OCI-LY3 (cell line): ENCODE results near the gene SSBP2.

Experiments used
- H2AFZ ChIP-seq: fragments of 200-600, 300-600 bp; shearing (Covaris generic); 2 replicates; pipeline ENCODE4 v1.6.0; 2014; ENCODE audit warnings: antibody characterized with exemption, low read depth, low read length
- H3K27ac ChIP-seq: fragments of 200-600, 300-600 bp; sonication (generic); 2 replicates; pipeline ENCODE4 v1.5.1; 2014; ENCODE audit warnings: mild to moderate bottlenecking, low read length, moderate library complexity, mixed read lengths
- H3K27me3 ChIP-seq: fragments of 200-600, 300-600 bp; sonication (generic); 2 replicates; pipeline ENCODE4 v1.6.1; 2014; ENCODE audit warnings: low read depth, low read length, mixed read lengths
- H3K36me3 ChIP-seq: fragments of 200-600, 300-600 bp; sonication (generic); replicated peaks from 2 replicates; pipeline ENCODE3; 2014; ENCODE audit warnings: low read depth, low read length, mixed read lengths
- H3K4me1 ChIP-seq: fragments of 300-600, 200-600 bp; sonication (generic); 2 replicates; pipeline ENCODE4 v1.6.1; 2014; ENCODE audit warnings: low read length, mixed read lengths
- H3K4me2 ChIP-seq: fragments of 200-600, 300-600 bp; sonication (generic); 2 replicates; pipeline ENCODE4 v1.6.1; 2014; ENCODE audit warnings: low read length, mixed read lengths
- H3K4me3 ChIP-seq: fragments of 300-600, 200-600 bp; sonication (generic); 2 replicates; pipeline ENCODE4 v1.5.1; 2014; ENCODE audit warnings: antibody characterized with exemption, mild to moderate bottlenecking, low read length, moderate library complexity
- H3K79me2 ChIP-seq: fragments of 300-600, 200-600 bp; shearing (Covaris generic); 2 replicates; pipeline ENCODE4 v1.6.1; 2014; ENCODE audit warnings: mild to moderate bottlenecking, low read length, mixed read lengths
- H3K9ac ChIP-seq: fragments of 300-600, 200-600 bp; shearing (Covaris generic); 2 replicates; pipeline ENCODE4 v1.6.0; 2014; ENCODE audit warnings: mild to moderate bottlenecking, low read length, moderate library complexity
- H3K9me3 ChIP-seq: fragments of 200-600, 300-600 bp; shearing (Covaris generic); 2 replicates; pipeline ENCODE4 v1.6.1; 2014; ENCODE audit warnings: low read length, mixed read lengths; ENCODE audit not compliant: insufficient read depth
- H4K20me1 ChIP-seq: fragments of 200-600, 300-600 bp; sonication (generic); 2 replicates; pipeline ENCODE4 v1.6.1; 2016; ENCODE audit warnings: low read length, mixed read lengths; ENCODE audit not compliant: insufficient read depth
- EZH2phosphoT487 ChIP-seq: fragments of 200-600 bp; shearing (Covaris generic); IDR thresholded peaks from 2 replicates; pipeline ENCODE4 v1.6.1; 2018; ENCODE audit warnings: antibody characterized with exemption, mixed run types, low read depth
- TF ChIP-seq, protein P1 (sequence below): fragments of 200-600, 300-600 bp; sonication (generic); IDR thresholded peaks from 2 replicates; pipeline ENCODE4 v1.5.1; 2014; ENCODE audit warnings: antibody characterized with exemption, low read length, low read depth

The SSBP2 gene

DNA sequence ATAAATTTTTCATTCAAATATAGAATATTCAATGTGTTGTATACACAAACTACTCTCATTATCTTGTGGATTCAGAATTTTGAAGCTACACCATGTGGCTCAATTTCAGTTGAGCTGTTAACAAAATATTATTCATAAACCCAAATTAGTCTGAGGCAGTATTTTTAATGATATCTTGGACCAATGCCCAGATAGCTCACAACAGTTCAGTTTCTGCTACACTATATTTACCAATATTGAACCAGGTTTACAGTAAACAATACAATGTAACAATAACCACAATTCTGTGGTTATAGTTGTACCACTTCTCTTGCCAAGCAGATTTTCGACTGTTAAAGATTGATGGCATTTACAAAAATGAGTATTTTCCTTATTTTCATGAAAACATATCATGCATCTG, 99.9 kb downstream of the SSBP2 start:
- H3K4me2 ChIP-seq = no peak overlapping the region
- no peak overlapping the region for H3K4me3 ChIP-seq

DNA sequence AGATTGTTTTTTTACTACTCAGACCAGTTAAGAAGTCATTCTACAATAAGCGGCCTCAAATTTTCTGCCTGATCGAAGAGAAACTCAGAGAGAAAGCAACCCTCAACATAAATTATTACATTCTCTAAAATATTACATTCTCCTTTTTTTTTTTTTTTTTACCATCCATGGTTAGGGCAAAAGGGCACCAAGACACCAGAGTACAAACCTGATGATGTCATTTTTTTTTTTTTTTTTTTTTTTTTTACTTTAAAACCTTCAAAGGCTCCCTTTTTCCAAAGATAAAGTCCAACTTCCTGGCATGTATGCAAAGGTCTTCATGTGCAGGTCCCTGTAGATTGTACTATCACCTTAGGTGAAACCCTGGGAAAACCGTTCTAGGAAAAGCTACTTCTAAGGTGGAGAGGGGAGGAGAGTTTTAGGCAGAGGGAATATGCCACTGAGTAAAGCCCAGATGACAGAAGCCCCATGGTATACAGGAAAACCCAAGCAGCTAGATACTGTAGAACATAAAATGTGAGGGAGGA, 104.4 kb downstream of the SSBP2 start:
- Histone ChIP-seq H3K4me1 (no peaks in the 10 kb centered on the region), H3K4me3 (no peak overlapping the region), H3K36me3 (no peaks in the 10 kb centered on the region), H2AFZ (no peak overlapping the region), H3K9ac (no peak overlapping the region), H3K9me3 (no peaks in the 10 kb centered on the region), H3K79me2 (no peaks in the 10 kb centered on the region), H4K20me1 (no peaks in the 10 kb centered on the region), H3K27ac (no peak overlapping the region), H3K27me3 (no peaks in the 10 kb centered on the region), H3K4me2 (no peak overlapping the region)
- TF ChIP-seq EZH2phosphoT487 = no peak
- TF ChIP-seq, protein P1, sequence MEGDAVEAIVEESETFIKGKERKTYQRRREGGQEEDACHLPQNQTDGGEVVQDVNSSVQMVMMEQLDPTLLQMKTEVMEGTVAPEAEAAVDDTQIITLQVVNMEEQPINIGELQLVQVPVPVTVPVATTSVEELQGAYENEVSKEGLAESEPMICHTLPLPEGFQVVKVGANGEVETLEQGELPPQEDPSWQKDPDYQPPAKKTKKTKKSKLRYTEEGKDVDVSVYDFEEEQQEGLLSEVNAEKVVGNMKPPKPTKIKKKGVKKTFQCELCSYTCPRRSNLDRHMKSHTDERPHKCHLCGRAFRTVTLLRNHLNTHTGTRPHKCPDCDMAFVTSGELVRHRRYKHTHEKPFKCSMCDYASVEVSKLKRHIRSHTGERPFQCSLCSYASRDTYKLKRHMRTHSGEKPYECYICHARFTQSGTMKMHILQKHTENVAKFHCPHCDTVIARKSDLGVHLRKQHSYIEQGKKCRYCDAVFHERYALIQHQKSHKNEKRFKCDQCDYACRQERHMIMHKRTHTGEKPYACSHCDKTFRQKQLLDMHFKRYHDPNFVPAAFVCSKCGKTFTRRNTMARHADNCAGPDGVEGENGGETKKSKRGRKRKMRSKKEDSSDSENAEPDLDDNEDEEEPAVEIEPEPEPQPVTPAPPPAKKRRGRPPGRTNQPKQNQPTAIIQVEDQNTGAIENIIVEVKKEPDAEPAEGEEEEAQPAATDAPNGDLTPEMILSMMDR = no peak

More for the DNA sequence above, 99.9 kb downstream of the SSBP2 start:
- Histone ChIP-seq H3K9me3 (no peaks in the 10 kb centered on the region), H3K27me3 (no peaks in the 10 kb centered on the region), H3K4me1 (no peaks in the 10 kb centered on the region), H3K36me3 (no peaks in the 10 kb centered on the region), H4K20me1 (no peaks in the 10 kb centered on the region), H3K9ac (no peak overlapping the region), H2AFZ (no peak overlapping the region), H3K79me2 (no peaks in the 10 kb centered on the region), H3K27ac (no peak overlapping the region)
- no peak for TF ChIP-seq EZH2phosphoT487
- TF ChIP-seq, protein P1 = no peak

DNA sequence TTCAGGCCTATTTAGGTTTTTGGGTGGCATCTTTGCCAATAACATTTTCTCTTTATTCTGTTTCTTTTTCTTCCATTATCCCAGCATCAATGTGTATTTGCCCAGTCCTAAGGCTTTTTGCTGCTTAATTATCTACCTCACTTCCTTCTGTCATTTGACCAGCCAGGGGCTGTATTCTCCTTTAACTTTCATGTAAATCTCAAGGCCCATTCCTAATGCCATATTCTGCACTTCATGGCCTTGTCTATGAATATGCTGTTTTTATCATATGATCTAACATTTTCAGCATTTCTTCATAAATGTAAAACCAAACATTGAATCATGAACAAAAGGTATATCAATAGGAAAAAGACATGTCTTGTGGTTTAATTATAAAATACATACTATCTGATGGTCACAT, 108.7 kb downstream of the SSBP2 start:
- Histone ChIP-seq H3K9ac (no peak overlapping the region), H3K27ac (no peak overlapping the region), H3K79me2 (no peaks in the 10 kb centered on the region), H3K4me3 (no peak overlapping the region), H3K4me1 (no peaks in the 10 kb centered on the region), H3K27me3 (no peaks in the 10 kb centered on the region), H4K20me1 (no peaks in the 10 kb centered on the region), H3K9me3 (no peaks in the 10 kb centered on the region), H2AFZ (no peak overlapping the region), H3K4me2 (no peak overlapping the region), H3K36me3 (no peaks in the 10 kb centered on the region)
- TF ChIP-seq EZH2phosphoT487 = no peak
- TF ChIP-seq, protein P1 = no peak

DNA sequence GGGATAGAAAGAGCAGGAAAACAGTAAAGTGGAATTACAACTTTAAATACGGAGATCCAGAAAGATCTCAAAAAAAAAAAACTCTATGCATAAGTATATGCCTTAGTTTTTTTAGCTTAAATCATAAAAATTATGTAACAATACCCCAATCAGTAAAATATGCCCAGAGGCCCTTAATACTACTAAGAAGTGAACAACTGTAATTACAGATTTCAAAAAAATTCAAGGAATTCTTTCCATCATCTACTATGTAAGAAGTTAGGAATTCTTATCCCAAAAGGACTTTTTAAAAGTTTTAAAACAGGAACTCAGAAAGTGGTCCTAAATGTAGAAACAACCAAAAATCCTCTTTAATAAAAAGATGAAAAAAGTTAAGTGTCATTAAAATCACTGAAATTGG, 111.3 kb downstream of the SSBP2 start:
- Histone ChIP-seq H3K4me3 (no peak overlapping the region), H2AFZ (no peak overlapping the region), H3K27ac (no peak overlapping the region), H3K9me3 (no peaks in the 10 kb centered on the region), H3K79me2 (no peaks in the 10 kb centered on the region), H3K4me2 (no peak overlapping the region), H3K4me1 (no peaks in the 10 kb centered on the region), H3K36me3 (no peaks in the 10 kb centered on the region), H4K20me1 (no peaks in the 10 kb centered on the region), H3K9ac (no peak overlapping the region), H3K27me3 (no peaks in the 10 kb centered on the region)
- TF ChIP-seq EZH2phosphoT487 = no peak
- TF ChIP-seq, protein P1 = no peak
